CD4-positive, alpha-beta T cell (primary cell): ENCODE data around the gene ADAMTS7. TPM values are rescaled to one million over a fixed set of nuclear protein-coding genes. Genes with fewer than 3 reads are reported as not detected.

ENCODE experiments used
- ATAC-seq: fragments of 200-7000 bp; cut with Tn5 transposase; one replicate; pipeline ENCODE4 v1.10.0; 2022; ENCODE audit warnings: mild to moderate bottlenecking; ENCODE audit not compliant: poor library complexity
- CTCF ChIA-PET: fragments of 350-600 bp; sonication (Branson Sonifier 250); formaldehyde crosslinking; loops from one replicate; lab custom pipeline; 2021; ENCODE audit warnings: antibody characterized with exemption, inconsistent platforms; lab: Charles Lee
- POLR2A ChIA-PET: fragments of 350-600 bp; sonication (Branson Sonifier 250); formaldehyde crosslinking; loops from one replicate; lab custom pipeline; 2021; ENCODE audit warnings: antibody characterized with exemption, inconsistent platforms; lab: Charles Lee
- DNase-seq, 14 experiments: peaks; one replicate each; pipeline ENCODE4 v3.0.0-alpha.2; 2013 to 2020; ENCODE audit warnings: mixed read lengths in 2 of 14
- H3K27ac ChIP-seq, 2 donors: one replicate each; pipeline versions ENCODE4 v1.5.1 to v1.7.0; 2013; ENCODE audit warnings: low read length in 2 of 2, low read depth in 1 of 2, mild to moderate bottlenecking in 1 of 2
- H3K27me3 ChIP-seq, 2 experiments: 1 replicate in 1 of 2; 2 replicates in 1 of 2; pipeline versions ENCODE4 v1.6.1 to v1.7.0; 2013; ENCODE audit warnings: low read length in 2 of 2, control low read depth in 1 of 2, mild to moderate bottlenecking in 1 of 2, moderate library complexity in 1 of 2; ENCODE audit not compliant: insufficient read depth in 2 of 2, control insufficient read depth in 1 of 2
- H3K36me3 ChIP-seq: one replicate; pipeline ENCODE4 v1.6.1; 2013; ENCODE audit warnings: low read length, control low read depth; ENCODE audit not compliant: insufficient read depth
- H3K4me1 ChIP-seq: one replicate; pipeline ENCODE4 v1.6.1; 2013; ENCODE audit warnings: low read length, control low read depth; ENCODE audit not compliant: insufficient read depth
- H3K4me3 ChIP-seq: one replicate; pipeline ENCODE4 v1.5.1; 2013; ENCODE audit warnings: mild to moderate bottlenecking, low read length, moderate library complexity
- H3K9me3 ChIP-seq, 2 experiments: 1 replicate in 1 of 2; 2 replicates in 1 of 2; pipeline versions ENCODE4 v1.6.1 to v1.7.0; 2013; ENCODE audit warnings: low read length in 2 of 2, mild to moderate bottlenecking in 2 of 2, control low read depth in 1 of 2, moderate library complexity in 1 of 2; ENCODE audit not compliant: control insufficient read depth in 1 of 2, insufficient read depth in 1 of 2
- H3K27ac Mint-ChIP-seq: one replicate; pipeline ENCODE4 v1.8.0; 2020; ENCODE audit warnings: mixed read lengths
- H3K27me3 Mint-ChIP-seq: one replicate; pipeline ENCODE4 v1.8.0; 2021; ENCODE audit warnings: mixed read lengths
- H3K36me3 Mint-ChIP-seq: one replicate; pipeline ENCODE4 v1.8.0; 2021; ENCODE audit warnings: low read depth, mixed read lengths
- H3K4me1 Mint-ChIP-seq: one replicate; pipeline ENCODE4 v1.8.0; 2021; ENCODE audit warnings: low read depth, mixed read lengths
- H3K4me3 Mint-ChIP-seq: one replicate; pipeline ENCODE4 v1.8.0; 2020; ENCODE audit warnings: mild to moderate bottlenecking, mixed read lengths
- H3K9me3 Mint-ChIP-seq: one replicate; pipeline ENCODE4 v1.8.0; 2020; ENCODE audit warnings: mixed read lengths
- CTCF ChIP-seq: fragments of 200-600 bp; IDR thresholded peaks from one replicate; pipeline ENCODE4 v1.8.0; 2022; ENCODE audit warnings: antibody characterized with exemption, mild to moderate bottlenecking
- intact Hi-C, 2 experiments: fragments of 100-400 bp; cut with DNase I in 1 of 2; cut with micrococcal nuclease in 1 of 2; formaldehyde crosslinking; loops; one replicate each; pipeline versions ENCODE4 v1.15.1 to v1.9.0; 2023 to 2025; cut with DNase I, micrococcal nuclease
- total RNA-seq, 174 experiments: library from RNA in 2 of 174; stranded (reverse) in 2 of 174; gene quantifications; one replicate each; pipeline ENCODE4 v1.2.3 and lab custom pipeline; 2021 to 2026

The ADAMTS7 gene
- total RNA-seq, 2 experiments from 2014 or later, result 0.11 to 0.30 TPM

DNA sequence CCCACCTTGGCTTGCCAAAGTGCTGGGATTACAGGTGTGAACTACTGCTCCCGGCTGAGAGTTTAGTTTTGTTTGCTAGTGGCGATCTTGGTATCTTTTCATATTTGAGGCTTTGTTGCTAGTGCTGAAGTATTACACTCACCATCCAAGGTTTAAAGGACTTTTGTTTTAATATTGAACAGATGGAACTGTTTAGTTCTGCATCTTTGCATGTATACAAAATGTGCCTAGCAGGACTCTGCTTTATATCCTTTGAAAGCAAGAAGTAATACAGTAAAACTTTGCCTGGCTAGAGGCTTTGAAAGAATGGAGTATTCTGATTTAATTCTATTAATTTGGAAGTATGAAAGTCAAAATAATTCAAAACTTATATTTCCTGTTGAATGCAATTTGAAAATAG, 92.4 kb downstream of the ADAMTS7 start:
- DNase-seq (no peak), ATAC-seq (no peak)
- CTCF ChIA-PET, result no interaction called here
- POLR2A ChIA-PET, result no interaction called here
- intact Hi-C loops, result loop anchor here in 1 of 2 experiments (10.0 kb wide), 1 partner anchor 414 kb away; no protein-coding TSS in a partner anchor
- Histone ChIP-seq H3K4me1 (no peaks in the 10 kb centered on the region), H3K27ac (no peak overlapping the region), H3K36me3 (no peaks in the 10 kb centered on the region), H3K9me3 (no peaks in the 10 kb centered on the region), H3K4me3 (no peak overlapping the region), H3K27me3 (peaks cover 4 to 8% of the 10 kb centered on the region in 2 experiments)
- H3K27me3 Mint-ChIP-seq, result peaks cover 36% of the 10 kb centered on the region
- no peak overlapping the region for H3K4me3 Mint-ChIP-seq
- H3K27ac Mint-ChIP-seq, result no peak overlapping the region
- H3K9me3 Mint-ChIP-seq, result no peaks in the 10 kb centered on the region
- no peaks in the 10 kb centered on the region for H3K4me1 Mint-ChIP-seq
- H3K36me3 Mint-ChIP-seq, result no peaks in the 10 kb centered on the region
- no peak for TF ChIP-seq CTCF

DNA sequence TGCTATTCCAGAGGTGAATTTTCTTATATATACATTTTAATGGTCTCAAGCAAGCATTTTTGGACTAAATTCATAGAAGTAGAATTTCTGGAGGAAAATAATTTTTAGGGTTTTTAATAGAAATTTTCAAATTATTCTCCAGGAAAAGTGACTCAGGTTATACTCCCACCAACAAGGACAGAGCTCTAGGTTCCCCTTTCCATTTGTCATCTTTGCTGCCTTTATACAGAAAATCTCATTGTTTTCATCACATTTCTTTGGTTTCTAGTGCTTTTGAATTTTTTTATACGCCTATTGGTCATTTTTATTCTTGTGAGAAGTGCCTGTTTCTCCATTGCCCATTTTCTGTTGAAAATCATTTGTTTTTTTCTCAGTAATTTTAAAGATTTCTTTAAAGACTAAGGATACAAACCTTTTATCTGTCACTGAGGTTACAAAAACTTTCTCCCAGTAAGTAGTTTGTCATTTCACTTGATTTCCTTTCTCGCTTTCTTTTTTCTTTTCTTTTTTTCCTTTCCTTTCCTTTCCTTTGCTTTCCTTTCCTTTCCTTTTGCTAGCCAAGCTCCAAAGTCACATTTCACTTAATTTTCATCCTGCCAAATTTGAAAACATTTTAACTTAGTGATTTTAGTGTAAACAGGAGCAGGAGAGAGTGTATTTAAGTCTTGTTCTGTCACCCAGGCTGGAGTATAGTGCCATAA, 93.2 kb downstream of the ADAMTS7 start:
- DNase-seq (no peak), ATAC-seq (no peak)
- no peak overlapping the region for H3K27ac ChIP-seq
- POLR2A ChIA-PET, result no interaction called here
- no peaks in the 10 kb centered on the region for H3K4me1 Mint-ChIP-seq
- H3K27ac Mint-ChIP-seq, result no peak overlapping the region
- no peaks in the 10 kb centered on the region for H3K36me3 Mint-ChIP-seq
- no peaks in the 10 kb centered on the region for H3K9me3 Mint-ChIP-seq
- H3K4me3 Mint-ChIP-seq, result no peak overlapping the region
- no peaks in the 10 kb centered on the region for H3K36me3 ChIP-seq
- H3K9me3 ChIP-seq, result no peaks in the 10 kb centered on the region
- intact Hi-C loops, result loop anchor here in 1 of 2 experiments (10.0 kb wide), 1 partner anchor 413 kb away; no protein-coding TSS in a partner anchor
- TF ChIP-seq CTCF, result no peak
- H3K4me3 ChIP-seq, result no peak overlapping the region
- peaks cover 36% of the 10 kb centered on the region for H3K27me3 Mint-ChIP-seq
- peaks cover 4 to 8% of the 10 kb centered on the region in 2 experiments for H3K27me3 ChIP-seq
- H3K4me1 ChIP-seq, result no peaks in the 10 kb centered on the region
- CTCF ChIA-PET, result interaction anchor here (1.2 kb wide), 1 partner anchor 9 kb away, joined by 5 read pairs; no protein-coding TSS in a partner anchor

DNA sequence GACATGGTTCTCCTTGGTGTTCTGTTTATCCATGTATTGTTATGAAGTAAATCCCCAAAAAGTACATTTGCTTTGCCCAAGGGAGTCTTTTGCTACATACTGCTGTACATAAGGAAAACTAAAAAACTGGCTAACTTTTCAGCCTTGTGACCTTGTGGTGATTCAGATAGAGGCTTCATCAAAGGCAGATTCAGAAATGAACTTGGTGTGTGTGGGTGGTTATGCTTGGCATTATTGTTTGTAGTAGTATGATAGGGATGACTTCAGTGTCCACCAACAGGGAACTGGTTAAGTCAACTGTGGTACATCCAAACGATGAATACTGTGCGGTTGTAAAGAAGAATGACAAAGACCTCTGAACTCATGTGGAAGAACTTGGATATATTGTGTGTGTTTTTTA, 94.6 kb downstream of the ADAMTS7 start:
- no peak for TF ChIP-seq CTCF
- no peaks in the 10 kb centered on the region for H3K9me3 ChIP-seq
- no peaks in the 10 kb centered on the region for H3K4me1 ChIP-seq
- H3K27ac ChIP-seq, result no peak overlapping the region
- no peak for ATAC-seq
- DNase-seq, result no peak
- no peaks in the 10 kb centered on the region for H3K4me1 Mint-ChIP-seq
- no peak overlapping the region for H3K4me3 Mint-ChIP-seq
- peaks cover 4 to 8% of the 10 kb centered on the region in 2 experiments for H3K27me3 ChIP-seq
- H3K4me3 ChIP-seq, result no peak overlapping the region
- H3K36me3 Mint-ChIP-seq, result no peaks in the 10 kb centered on the region
- H3K36me3 ChIP-seq, result no peaks in the 10 kb centered on the region
- POLR2A ChIA-PET, result no interaction called here
- H3K27ac Mint-ChIP-seq, result no peak overlapping the region
- no peaks in the 10 kb centered on the region for H3K9me3 Mint-ChIP-seq
- H3K27me3 Mint-ChIP-seq, result peaks cover 36% of the 10 kb centered on the region
- intact Hi-C loops, result loop anchor here in 1 of 2 experiments (10.0 kb wide), 1 partner anchor 412 kb away; no protein-coding TSS in a partner anchor
- CTCF ChIA-PET, result no interaction called here
